Thyroid gland (tissue), 4 donors: ENCODE data around the gene SCYL1.
A peak's percentile ranks its signal among the peaks of the same experiment; 100 is the strongest.

ENCODE experiments used
- CTCF ChIP-seq, 6 experiments: fragments of 200-600 bp in 3 of 6; fragments of 450-650 bp in 3 of 6; sonication (generic) in 3 of 6; IDR thresholded peaks; one replicate each; pipeline ENCODE4 v1.5.1; 2016 to 2019; ENCODE audit warnings: antibody characterized with exemption in 6 of 6, mild to moderate bottlenecking in 2 of 6, inconsistent platforms in 1 of 6, moderate library complexity in 1 of 6
- POLR2A ChIP-seq, 2 donors: fragments of 450-650 bp; IDR thresholded peaks; one replicate each; pipeline ENCODE4 v1.6.1; 2017; ENCODE audit warnings: antibody characterized with exemption in 2 of 2, mild to moderate bottlenecking in 2 of 2, moderate library complexity in 1 of 2

- TF ChIP-seq CTCF (IDR thresholded peaks at IDR 0.05), result no peak
- TF ChIP-seq POLR2A (IDR thresholded peaks at IDR 0.05), result peak in 1 of 2 donors; percentile 28
These were observed 20.8 kb upstream of the SCYL1 start for GRCh38 chr11:65503949-65504673.
